Stimulated activated CD4-positive, alpha-beta T cell treated with anti-CD3 and anti-CD28 coated beads, Interleukin-12 subunit alpha, Interleukin-12 subunit beta, amount 100 ng/mL, for 24 hours (primary cell): Measurements from ENCODE around the gene ORAI2.
"Not testable (repeated sequence)": the region's sequence is repeated elsewhere in the genome, so short reads cannot be mapped to it uniquely, and the experiment has no call there.

Experiments
- DNase-seq, 2 experiments: peaks; one replicate each; pipeline ENCODE4 v3.0.0-alpha.2; 2020; ENCODE audit warnings: low read depth in 2 of 2

Gene ORAI2

DNA sequence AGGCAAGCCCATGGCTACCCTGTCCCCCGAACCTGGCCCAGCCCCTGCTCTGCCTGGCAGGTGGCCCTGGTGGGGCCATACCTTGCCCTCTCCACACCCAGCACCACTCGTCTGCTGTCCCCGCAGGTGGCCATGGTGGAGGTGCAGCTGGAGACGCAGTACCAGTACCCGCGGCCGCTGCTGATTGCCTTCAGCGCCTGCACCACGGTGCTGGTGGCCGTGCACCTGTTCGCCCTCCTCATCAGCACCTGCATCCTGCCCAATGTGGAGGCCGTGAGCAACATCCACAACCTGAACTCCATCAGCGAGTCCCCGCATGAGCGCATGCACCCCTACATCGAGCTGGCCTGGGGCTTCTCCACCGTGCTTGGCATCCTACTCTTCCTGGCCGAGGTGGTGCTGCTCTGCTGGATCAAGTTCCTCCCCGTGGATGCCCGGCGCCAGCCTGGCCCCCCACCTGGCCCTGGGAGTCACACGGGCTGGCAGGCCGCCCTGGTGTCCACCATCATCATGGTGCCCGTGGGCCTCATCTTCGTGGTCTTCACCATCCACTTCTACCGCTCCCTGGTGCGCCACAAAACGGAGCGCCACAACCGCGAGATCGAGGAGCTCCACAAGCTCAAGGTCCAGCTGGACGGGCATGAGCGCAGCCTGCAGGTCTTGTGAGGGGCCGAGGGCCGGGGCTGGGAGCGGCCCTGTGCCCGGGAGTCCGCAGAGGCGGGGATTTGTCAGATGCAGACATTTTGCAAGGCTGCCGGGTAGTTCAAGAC, 13.2 kb downstream of the ORAI2 start:
- DNase-seq: no peak

DNA sequence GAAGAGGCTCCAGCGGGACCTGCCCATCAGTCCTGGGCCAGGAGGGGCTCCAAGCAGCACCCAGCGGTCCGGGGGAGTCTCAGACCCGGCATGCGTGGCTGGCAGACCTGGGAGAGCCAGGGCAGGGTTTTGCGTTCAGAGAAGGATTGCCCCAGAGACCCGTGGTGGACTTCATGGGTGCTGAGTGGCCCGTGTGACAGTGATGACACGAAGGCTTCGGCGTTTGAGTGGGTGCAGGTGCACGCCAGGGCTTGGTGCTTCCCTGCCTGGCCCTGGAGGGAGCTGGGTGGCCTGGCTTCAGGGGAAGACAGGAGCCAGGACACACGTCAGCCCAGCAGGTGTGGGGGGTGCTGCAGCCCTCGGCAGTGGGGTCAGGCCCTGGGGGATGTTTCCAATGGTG, 13.9 kb downstream of the ORAI2 start:
- no peak for DNase-seq

DNA sequence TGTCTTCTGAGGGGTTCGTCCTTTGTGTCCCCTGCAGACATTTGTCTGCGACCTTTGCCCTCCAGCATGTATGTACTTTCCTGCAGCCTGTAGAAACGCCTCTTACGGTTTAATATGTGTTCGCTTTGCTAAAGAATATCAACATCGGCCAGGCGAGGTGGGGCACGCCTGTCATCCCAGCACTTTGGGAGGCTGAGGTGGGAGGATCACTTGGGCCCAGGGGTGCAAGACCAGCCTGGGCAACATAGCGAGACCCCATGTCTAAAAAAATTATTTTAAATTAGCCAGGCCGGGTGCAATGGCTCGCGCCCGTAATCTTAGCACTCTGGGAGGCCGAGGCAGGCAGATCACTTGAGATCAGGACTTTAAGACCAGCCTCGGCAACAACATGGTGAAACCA, 15.8 kb downstream of the ORAI2 start:
- no peak for DNase-seq

DNA sequence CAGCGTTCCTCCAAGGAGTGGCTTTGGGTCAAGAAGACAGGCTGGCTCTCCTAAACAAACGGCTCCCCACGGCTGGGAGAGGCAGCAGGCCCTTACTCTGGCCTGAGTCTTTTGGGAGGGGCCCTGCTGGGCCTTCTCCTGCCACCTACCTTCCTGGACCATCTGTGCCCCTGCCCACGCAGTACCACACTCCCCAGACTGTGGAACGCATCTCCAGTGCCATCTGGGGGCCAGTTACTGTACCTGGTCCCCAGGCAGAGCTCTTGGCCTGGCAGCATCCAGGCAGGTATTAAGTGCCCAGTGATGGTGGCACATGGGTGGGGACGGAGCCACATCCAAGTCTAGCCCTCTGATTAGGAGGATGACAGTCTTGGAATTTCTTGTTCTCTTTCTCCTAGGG, 16.9 kb downstream of the ORAI2 start:
- peak in 1 of 2 experiments; percentile 22 for DNase-seq

DNA sequence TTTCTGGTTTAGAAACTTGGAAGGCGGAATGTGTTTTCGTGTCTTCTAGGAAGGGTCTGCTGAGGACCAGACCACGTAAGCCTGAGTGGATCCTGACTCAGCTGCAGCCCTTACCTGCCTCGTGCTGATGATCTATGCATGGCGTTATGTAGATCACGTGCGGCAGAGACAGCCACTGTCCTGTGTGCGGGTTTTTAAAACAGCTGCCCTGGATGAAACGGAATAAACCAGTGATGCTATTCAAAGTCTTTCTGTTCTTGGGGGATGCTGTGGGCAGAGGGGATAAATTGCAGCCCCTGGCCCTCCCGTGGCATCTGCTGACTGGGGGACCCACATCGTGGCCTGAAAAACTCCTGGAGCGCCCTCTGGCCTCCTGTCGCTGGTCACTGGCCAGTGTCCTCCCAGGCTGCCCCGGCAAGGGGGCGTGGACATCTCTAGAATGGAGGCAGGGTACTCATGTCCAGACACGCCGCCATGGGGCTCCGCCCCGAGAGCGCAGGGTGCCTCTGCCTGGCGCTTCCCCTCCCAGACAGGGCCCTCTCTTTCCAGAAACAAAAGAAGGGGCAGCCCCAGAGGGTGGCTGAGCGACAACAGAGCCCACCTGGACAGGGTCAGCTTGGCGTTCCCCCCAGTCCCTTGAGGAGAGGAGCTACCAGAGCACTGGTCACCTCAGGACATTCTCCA, 18.1 kb downstream of the ORAI2 start:
- DNase-seq: no peak

DNA sequence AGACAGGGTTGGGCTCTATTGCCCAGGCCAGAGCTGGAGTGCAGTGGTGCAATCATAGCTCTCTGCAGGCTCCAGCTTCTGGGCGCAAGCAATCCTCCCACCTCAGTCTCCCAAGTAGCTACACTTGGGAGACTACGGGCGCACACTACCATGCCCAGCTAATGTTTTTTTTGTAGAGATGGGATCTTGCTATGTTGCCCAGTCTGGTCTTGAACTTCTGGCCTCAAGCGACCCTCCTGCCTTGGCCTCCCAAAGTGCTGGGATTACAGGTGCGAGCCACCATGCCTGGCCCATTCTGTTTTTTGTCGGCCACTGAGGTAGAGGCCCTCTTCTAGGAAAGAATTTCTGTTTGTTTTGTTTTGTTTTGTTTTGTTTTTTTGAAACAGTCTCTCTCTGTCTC, 19.1 kb downstream of the ORAI2 start:
- no peak for DNase-seq

DNA sequence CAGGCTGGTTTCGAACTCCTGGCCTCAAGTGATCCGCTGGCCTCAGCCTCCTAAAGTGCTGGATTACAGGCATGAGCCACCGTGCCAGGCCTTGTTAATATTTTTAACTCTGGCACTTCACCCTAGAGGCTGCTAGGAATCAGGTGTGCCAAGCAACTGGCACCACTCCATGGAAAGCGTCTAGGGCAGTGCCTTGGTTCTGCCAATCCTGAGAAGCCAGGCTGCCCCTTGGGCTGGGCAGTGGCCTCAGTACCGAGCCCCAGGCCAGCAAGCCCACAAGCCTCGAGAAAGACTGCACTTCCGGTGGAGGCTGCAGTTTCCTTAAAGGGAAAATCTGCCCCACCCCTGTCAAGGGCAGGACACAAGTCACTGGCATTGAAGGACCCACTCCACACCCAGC, 19.9 kb downstream of the ORAI2 start:
- DNase-seq: no peak

DNA sequence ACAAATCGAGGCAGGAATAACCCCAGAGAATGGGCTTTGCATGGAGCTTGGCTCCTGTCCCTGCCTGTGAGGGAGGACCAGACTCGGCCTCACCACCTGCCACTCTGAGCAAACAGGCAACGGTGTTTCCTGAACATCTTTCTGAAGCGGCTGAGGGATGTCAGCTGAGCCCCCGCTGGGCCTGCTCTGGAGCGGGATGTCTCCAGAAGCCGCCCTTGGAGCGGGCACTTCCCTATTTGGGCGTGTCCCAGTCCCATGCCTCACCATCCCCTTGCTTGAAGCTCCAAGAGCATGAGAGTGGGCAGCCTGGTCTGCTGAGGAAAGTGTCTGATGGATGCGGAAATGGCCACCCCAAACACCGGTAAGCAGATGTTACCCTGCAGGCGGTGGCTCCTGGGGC, 21.1 kb downstream of the ORAI2 start:
- no peak for DNase-seq

DNA sequence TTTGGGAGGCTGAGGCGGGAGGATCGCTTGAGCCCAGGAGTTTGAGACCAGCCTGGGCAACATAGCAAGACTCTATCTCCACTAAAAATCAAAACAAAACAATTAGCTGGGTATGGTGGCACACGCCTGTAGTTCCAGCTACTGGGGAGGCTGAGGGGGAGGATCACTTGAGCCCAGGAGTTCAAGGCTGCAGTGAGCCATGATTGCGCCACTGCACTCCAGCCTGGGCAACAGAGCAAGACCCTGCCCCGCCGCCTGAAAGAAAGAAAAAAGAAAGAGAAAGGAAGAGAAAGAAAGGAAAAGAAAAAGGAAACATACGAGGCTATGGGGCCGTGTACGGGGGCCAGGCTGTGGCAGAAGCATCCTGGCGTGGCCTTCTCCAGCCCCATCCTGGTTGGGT, 21.6 kb downstream of the ORAI2 start:
- DNase-seq: not testable (repeated sequence)

DNA sequence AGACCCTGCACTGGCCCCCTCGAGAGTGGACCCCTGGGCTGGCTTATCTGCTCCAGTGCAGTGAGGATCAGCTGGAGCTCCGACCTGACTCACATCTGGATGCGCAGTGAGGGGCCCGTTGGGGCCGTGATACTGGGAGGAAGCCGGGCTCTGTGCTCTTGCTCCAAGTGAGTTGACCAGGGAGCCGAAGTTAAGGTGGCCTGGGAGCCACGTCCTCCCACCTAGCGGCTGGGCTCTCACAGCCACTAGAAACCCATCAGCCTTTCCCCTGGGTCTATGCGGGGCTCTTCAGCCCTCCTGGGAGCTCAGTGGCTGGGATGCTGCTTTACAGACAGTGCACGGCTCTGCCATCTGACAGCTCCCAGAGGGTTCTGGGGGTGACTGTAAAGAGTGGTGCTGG, 22.2 kb downstream of the ORAI2 start:
- no peak for DNase-seq

DNA sequence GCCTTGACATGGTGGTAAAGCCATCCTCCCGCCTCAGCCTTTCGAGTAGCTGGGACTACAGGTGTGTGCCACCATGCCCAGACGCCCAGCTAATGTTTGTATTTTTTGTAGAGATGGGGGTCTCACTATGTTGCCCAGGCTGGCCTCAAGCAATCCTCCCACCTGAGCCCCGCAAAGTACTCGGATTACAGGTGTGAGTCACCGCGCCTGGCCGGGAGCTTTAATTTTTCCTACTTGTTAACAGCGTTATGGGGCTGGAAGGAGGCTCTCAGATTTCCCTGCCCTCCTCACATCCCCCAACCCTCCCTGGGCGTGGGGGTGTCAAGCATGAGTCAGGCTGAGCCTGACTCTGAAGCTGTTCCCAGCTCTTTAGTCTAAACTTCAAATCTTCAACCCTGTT, 23.0 kb downstream of the ORAI2 start:
- no peak for DNase-seq

DNA sequence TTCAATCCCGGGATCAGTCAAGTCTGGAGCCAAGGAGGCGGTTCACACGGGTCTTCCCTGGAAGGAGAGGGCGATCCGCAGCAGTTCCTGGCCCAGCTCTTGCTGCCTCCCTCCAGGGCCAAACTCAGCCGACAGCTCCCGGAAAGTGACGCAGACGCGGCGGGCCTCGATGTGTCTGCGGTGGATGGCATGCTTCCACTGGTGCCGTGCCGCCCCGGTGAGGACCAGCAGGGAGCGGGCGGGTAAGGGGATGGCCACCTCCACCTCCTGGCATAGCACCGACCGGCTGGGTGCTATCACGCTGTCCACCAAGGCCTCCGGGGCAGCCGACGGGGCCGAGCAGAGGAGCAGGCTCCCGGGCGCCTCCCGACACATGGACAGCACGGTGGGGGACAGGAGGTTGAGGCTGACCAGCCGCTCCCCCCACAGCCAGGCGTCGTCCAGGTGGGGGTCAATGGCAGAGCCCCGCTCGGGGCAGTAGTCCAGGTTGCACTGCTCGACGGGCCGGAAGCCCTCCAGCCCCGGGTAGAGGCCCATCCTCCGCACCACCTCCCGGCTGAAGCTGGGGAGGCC, 24.1 kb downstream of the ORAI2 start:
- DNase-seq: no peak

DNA sequence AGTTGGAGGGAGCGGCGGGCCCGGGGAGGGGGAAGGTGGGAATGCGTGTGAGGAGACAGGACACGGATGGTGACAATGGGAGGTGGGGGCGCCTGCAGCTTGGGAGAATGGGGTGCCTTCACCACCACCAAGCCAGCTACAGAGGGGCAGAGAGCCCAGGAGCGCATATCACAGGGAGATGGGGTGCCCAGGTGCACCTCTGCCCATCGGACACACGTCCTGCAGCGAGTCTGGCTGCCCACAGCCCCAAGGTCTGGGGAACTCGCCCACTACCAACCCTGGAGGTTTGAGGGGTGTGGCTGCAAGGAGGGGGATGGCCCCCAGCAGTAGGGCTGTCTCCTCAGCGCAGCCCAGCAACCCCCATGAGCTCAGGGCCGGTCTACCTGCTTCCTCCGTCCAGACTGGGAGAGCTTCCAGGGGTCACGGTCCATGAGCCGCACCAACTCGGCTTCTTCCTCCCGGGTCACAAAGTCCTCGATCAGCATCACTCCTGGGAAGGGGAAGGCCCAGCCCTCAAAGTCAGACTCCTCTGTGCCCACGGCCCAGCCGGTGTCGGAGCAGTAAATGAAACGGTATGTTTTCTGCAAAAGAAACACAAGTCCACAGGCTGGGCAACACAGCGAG, 26.0 kb downstream of the ORAI2 start:
- DNase-seq: no peak

DNA sequence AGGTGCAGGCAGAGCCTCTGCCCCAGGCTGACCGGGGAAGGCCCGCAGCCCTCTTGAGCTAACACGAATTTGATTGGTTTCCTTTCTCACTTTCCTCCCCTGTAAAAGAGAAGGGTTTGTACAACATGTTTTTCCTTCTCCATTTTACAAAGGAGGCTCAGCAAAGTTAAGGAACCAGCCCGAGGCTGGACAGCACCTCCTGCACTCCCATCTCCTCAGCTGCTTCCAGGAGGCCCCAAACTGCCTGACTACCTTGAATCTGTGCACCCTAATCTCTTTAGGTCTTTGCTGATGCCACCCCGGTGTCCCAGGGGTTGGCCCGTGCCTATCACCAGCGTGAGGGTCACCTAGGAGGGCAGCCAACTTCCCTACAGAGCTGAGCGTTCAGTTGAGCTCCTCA, 27.1 kb downstream of the ORAI2 start:
- no peak for DNase-seq

DNA sequence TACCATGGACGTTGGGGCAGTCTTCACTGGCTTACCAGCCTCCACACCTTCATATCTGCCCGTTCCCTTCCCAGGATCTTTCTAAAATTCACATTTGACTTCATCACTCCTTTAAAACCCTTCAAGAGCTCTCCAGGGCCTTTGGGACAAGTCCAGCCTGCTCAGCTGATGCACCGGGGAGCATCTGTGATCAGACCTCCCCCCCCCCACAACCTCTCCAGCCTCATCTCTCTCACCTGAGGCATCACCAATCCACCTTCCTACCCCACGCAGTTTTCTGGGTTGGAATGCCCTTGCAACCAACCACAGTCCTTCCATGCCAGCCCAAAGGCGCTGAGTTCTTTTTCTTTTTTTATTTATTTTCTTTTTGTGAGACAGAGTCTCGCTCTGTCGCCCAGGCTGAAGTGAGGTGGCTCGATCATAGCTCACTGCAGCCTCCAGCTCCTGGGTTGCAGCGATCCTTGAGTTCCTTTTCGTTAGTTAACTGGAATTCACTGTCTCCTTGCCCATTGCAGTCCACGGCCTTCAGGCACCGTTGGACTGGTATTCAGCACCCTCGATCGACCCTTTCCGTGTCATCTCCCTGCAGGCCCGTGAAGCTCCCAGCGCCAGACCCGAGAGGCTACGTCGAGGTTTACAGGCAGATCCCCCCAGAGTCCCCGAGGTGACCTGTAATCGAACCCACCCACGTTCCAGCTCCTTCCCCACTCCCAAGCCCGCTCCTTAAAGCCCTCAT, 30.6 kb downstream of the ORAI2 start:
- DNase-seq: no peak

DNA sequence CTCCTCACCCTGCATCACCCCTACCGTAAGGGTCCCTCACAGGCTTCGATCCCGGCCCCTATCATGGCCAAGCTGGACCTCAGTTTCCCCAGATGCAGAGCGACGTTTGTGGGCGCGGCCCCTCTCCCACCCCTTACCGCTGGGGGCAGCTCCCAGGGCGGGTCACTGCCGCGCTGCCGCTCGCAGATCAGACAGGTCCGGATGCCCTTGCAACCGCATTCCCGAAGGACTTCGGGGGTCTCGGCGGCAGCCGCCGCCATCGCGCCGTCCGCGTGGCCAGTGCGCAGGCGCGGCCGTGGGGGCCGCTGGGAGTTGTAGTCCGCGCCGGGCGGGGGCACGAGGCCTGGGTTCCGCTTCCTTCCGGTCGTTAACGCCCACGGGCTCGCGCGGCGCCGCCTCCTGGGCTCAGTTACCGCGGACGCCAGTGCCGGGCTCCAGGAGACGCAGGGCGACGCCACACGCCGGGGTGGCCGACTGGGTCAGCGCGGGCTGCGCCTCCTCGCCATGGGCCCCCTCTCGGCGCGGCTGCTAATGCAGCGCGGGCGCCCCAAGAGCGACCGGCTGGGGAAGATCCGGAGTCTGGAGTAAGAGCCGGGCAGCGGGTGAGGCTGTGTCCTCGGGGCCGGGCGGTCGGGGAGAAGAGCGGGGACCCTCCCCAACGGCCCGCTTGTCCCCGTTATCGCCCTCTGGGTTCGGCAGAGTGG, 31.4 kb downstream of the ORAI2 start, which contains the start of the genes ALKBH4 and LRWD1:
ALKBH4 (minus strand) TSS at position 287 of the 704 bp plus-strand sequence; CDS start at position 260, 27 bp downstream.
LRWD1 (plus strand) TSS at position 408 of the 704 bp plus-strand sequence; CDS start at position 505, 97 bp downstream.
- DNase-seq: peak; percentile 92 to 95

DNA sequence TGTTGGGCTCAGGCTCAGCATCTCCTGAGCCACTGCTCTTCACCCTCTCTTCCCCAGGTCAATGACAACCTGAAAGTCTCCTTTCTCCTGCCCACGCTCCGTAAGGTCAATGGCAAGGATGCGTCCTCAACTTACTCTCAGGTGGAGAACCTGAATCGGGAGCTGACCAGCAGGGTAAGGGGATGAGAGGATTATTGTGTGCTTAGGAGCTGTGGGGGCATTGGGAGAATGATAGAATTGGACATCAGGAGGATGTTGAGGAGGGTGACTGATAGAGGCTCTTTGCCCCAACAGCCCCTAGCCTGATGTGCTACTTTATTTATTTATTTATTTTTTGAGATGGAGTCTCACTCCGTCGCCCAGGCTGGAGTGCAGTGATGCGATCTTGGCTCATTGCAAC, 32.7 kb downstream of the ORAI2 start:
- no peak for DNase-seq

DNA sequence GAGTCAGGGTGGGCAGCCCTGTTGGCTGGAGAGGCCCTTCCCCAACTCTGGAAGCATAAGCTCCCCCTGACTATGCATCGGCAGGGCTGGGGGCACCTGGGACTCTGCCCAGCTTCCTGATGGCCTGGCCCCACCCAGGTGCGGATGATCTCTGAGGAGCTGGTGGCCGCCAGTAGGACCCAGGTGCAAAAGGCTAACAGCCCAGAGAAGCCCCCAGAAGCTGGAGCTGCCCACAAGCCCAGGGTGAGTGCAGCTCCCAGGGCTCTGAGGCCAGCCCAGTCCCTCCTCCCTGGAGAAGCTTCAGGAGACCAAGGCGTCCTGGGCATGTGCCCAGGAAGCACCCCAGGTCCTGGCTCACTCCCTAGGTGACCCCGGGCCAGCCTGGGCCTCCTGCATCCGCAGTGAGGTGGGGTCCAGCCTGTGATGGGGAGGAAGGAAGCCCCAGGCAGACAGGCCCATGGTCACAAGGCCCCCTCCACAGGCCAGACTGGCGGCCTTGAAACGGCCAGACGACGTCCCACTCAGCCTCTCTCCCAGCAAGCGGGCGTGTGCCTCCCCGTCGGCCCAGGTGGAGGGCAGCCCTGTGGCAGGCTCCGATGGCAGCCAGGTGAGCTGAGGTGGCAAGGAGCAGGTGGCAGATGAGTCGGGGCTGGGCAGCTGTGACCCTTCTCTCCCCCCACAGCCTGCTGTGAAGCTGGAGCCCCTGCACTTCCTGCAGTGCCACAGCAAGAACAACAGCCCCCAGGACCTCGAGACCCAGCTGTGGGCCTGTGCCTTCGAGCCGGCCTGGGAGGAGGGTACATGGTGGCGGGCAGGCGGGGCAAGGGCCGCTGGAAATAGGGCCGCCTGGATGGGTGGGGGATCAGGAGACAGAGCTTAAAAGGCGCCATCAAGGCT, 34.5 kb downstream of the ORAI2 start:
- no peak for DNase-seq

DNA sequence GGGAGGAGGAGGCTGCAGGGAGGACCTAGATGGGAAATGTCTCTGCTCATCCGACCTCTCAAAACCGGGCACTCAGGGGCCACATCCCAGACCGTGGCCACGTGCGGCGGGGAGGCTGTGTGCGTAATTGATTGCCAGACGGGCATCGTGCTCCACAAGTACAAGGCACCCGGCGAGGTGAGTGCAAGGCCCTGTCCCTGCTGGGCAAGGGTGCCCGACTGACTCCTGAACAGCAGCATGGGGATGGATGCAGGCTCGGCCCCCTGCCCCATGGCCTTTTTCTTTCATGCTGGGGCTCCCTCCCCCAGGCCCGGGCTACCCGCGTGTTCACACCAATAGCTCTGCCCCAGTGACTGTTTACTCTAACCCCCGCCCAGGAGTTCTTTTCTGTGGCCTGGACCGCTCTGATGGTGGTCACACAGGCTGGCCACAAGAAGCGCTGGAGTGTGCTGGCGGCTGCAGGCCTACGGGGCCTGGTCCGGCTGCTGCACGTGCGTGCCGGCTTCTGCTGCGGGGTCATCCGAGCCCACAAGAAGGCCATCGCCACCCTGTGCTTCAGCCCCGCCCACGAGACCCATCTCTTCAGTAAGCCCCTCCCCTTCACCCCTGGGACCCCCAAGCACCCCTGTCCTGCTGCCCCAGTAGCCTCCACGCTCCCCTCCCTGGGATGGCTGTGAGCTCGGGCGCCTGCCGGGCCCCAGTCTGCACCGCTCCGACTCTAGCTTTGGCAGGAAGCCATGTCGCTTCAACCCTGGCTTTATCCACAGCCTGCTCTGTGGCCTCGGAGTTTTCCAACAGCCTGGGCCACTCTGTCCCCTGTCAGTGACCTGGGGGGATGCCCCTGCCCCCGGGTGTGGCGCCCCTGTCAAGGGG, 35.3 kb downstream of the ORAI2 start:
- DNase-seq: no peak
